Measurements from ENCODE around the gene DNAH5.

Gene DNAH5

DNA sequence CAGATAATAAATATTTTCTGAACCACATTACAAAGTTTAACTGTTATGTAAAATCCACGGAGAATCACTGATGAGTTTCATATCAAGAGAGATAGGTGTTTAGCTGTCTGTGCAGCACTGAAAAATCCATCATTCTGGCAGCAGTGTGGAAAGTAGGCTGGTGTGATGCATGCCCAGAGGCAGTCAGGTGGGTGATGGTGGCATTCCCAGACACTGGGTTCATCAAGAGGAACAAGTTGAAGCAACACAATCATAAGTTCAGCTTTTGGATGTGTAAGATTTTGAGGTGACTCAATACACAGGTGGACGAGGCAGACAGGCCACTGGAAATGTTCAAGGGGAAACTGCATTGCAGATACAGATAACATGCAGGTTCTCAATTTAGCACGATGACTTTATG, 11.9 kb downstream of the DNAH5 start:
- in situ Hi-C loops (cut with HindIII; ENCODE audit: low pct_unique_long_range_greater_than_20kb, low sequenced_read_pairs) = no loop called here
- no peak for DNase-seq (ENCODE audit: low read depth in 1 of 2, low spot score in 1 of 2)
- no peak for TF ChIP-seq JUND (IDR thresholded peaks at IDR 0.05; ENCODE audit: low read depth)

DNA sequence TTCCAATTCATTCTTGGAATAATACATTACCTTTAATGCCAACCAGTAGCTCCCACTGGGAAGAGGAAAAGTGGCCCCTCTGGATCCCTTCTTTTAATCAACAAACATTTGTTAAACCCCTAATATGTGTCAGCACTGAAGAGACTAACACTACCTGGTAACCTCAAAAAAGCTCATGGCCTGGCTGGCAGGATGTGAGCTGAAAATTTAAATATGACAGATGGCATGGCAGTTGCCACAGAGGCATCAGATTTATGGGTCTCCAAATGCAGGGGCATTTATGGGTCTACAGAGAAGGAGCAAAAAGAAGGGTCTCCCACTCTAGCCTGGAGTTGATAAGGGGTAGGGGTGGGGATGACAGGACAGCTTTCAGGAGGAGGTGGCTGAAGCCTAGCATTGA, 12.5 kb downstream of the DNAH5 start:
- in situ Hi-C loops (cut with HindIII; ENCODE audit: low pct_unique_long_range_greater_than_20kb, low sequenced_read_pairs) = no loop called here
- TF ChIP-seq JUND (IDR thresholded peaks at IDR 0.05; ENCODE audit: low read depth) = no peak
- no peak for DNase-seq (ENCODE audit: low read depth in 1 of 2, low spot score in 1 of 2)

DNA sequence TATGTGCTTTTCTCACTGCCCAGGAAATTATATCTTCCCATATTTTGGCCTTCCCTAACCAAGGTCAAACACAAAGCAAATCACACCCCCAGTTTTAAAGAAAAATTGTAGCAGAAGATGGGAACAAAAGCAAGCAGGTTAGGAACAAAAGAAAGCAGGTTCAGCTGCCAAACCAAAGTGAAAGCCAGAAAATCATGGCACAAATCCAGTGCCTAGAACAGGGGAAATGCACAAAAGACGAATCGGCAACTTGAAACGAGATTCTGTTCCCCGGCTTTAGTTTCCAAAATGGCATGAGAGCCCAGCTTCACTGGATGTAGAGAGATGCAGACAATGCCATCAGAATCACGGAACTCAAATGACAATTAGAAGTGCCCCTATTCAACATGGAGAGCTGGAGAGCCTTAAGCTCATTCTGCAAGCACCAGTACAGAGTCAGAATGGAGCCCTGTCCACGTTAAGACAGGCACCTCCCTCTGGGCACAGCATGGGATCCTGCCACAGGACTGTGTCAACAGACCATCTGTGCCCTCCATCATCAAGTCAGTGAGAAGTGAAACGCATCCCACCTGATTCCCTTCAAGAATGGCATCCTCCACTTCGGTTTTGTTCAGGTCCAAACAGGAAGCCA, 13.8 kb downstream of the DNAH5 start:
- TF ChIP-seq JUND (IDR thresholded peaks at IDR 0.05; ENCODE audit: low read depth) = no peak
- DNase-seq (ENCODE audit: low read depth in 1 of 2, low spot score in 1 of 2) = no peak
- in situ Hi-C loops (cut with HindIII; ENCODE audit: low pct_unique_long_range_greater_than_20kb, low sequenced_read_pairs) = no loop called here

DNA sequence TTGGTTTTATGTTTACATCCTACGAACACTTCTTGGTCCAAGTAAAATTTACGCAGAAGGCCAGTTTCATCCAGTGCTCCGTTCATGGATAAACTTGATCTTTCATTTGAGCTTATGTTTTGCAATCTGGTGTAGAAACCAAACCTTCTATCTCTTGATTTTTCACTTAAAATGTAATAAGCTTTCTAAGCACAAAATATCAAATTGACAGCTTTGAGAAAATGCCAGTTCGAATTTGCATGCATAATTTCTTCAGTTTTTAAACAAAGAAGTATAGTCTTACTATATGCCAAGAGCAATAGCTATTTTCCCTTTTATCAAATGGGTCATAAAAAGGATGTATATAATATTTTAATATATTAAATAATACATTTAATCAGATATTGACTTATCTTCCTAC, 17.8 kb downstream of the DNAH5 start:
- in situ Hi-C loops (cut with HindIII; ENCODE audit: low pct_unique_long_range_greater_than_20kb, low sequenced_read_pairs) = no loop called here
- no peak for DNase-seq (ENCODE audit: low read depth in 1 of 2, low spot score in 1 of 2)
- no peak for TF ChIP-seq JUND (IDR thresholded peaks at IDR 0.05; ENCODE audit: low read depth)

DNA sequence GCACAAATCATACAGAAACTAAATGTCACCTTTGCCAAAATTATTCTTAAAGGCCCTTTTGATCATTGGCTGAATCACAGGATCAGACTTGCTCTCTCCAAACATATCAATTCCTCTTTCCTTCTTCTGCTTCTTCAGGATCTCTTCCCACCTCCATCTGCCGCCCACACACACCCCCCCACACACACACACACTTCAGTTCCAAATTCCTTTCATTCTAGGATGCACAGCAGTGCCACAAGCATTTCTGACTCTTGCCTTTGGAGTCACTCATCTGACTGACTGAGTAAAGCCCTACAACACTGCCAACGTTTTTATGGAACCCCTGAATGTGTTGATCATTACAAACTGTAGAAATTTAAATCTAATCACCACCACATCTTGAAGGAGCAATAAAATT, 22.9 kb downstream of the DNAH5 start:
- no peak for DNase-seq (ENCODE audit: low read depth in 1 of 2, low spot score in 1 of 2)
- no peak for TF ChIP-seq JUND (IDR thresholded peaks at IDR 0.05; ENCODE audit: low read depth)
- in situ Hi-C loops (cut with HindIII; ENCODE audit: low pct_unique_long_range_greater_than_20kb, low sequenced_read_pairs) = no loop called here

DNA sequence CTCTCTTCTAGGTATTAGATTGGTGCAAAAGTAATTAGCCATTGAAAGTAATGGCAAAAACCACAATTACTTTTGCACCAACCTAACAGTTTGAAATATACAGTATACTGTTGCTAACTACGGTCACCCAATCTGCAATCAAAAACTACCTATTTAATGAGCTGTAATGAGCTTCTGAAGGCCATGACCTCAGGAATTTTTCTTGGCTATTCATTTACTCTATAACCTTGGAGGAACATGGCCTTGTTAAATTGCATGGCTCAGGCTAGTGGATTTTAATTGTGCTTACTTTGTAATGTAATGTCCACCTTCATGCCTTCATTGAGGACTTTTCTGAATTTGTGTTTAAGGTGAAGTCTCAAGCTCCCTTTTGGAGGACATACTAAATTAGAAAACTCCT, 24.7 kb downstream of the DNAH5 start:
- in situ Hi-C loops (cut with HindIII; ENCODE audit: low pct_unique_long_range_greater_than_20kb, low sequenced_read_pairs) = no loop called here
- no peak for TF ChIP-seq JUND (IDR thresholded peaks at IDR 0.05; ENCODE audit: low read depth)
- no peak for DNase-seq (ENCODE audit: low read depth in 1 of 2, low spot score in 1 of 2)

DNA sequence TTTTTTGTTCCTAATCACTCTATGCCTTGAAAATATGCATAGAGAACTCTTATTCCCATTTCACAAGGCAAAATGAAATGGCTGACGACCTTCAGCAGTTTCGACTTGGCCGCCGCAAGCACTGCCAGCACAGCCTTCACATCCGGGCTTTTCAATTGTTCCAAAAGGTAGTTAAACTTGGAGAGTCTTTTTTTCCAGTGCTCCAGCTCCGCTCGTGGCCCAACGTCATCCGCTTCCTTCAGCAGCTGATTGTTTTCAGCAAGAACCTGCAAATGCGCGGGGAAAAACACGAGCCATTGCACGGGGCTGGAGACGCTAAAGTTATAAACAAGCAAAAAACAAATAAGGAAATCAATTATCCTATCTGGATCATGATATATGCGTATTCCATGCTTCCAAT, 25.4 kb downstream of the DNAH5 start:
- in situ Hi-C loops (cut with HindIII; ENCODE audit: low pct_unique_long_range_greater_than_20kb, low sequenced_read_pairs) = no loop called here
- no peak for DNase-seq (ENCODE audit: low read depth in 1 of 2, low spot score in 1 of 2)

DNA sequence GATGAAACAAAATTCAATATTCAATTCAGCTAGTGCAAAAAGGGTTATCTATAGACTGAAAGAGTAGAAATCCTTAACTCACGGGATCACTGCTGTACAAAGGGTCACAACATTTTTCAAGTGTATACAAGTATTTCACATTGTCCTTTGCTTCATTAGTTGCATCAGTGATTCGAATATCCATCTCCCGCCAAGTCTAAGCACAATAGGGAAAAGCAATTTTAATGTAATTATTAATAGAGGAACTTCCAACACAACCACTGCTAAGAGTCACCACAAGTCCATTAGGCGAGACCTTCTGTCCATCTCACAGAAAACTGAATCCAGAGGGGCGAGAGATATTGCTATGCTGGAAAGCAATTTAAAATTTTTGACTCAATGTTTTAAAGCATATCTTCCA, 27.4 kb downstream of the DNAH5 start:
- no peak for DNase-seq (ENCODE audit: low read depth in 1 of 2, low spot score in 1 of 2)
- in situ Hi-C loops (cut with HindIII; ENCODE audit: low pct_unique_long_range_greater_than_20kb, low sequenced_read_pairs) = no loop called here

More for the DNA sequence above, 25.4 kb downstream of the DNAH5 start:
- TF ChIP-seq JUND (IDR thresholded peaks at IDR 0.05; ENCODE audit: low read depth) = no peak

DNA sequence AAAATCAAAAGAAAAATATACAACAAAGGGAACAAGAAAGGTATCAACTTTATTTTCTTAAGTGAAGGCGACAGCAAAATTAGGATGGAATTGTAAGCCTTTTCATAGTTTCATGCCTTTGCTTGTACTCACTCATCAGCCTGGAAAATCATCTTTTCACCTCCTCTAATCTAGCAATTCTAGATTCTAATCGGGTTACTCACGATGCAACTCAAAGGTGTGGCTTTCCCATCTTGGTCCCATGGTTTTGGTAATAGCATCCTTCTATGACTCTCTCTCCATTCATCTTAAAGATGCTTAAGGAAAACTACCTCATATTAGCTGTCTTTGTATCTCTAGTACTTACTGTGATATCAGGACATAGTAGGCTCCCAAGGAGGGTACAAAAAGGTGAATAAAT, 30.5 kb downstream of the DNAH5 start:
- no peak for TF ChIP-seq JUND (IDR thresholded peaks at IDR 0.05; ENCODE audit: low read depth)
- no peak for DNase-seq (ENCODE audit: low read depth in 1 of 2, low spot score in 1 of 2)
- in situ Hi-C loops (cut with HindIII; ENCODE audit: low pct_unique_long_range_greater_than_20kb, low sequenced_read_pairs) = no loop called here

More for the DNA sequence above, 27.4 kb downstream of the DNAH5 start:
- TF ChIP-seq JUND (IDR thresholded peaks at IDR 0.05; ENCODE audit: low read depth) = no peak

DNA sequence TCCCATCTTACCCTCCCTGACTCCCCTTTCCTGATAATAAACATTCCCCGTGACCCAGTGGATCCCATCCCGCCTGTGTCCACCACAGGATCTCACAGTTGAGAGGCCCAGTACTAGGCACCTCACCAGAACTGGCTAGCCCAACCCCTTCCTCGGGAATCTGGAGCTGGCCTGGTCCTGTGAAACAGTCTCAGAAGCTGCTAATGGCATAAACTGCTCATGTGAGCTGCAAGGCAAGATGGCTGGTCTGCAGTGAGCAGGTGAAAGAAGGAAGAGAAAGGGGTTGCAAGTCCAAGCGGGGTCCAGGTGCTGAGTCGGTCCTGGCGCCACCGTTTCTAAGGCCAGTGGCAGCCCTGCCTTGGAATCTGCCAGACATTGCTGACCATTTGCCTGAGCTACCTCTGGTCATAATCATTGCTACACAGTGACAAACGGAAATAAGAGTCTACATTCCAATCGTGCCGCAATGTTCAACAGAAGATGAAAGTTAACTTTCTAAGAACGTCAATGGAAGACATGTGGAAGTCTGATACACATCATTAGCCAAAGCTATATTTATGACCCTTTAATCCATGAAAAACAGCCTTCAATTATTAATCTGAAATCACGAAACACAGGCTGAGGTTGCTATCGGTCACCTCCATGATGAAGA, 33.7 kb downstream of the DNAH5 start:
- in situ Hi-C loops (cut with HindIII; ENCODE audit: low pct_unique_long_range_greater_than_20kb, low sequenced_read_pairs) = no loop called here
- DNase-seq (ENCODE audit: low read depth in 1 of 2, low spot score in 1 of 2) = no peak
- TF ChIP-seq JUND (IDR thresholded peaks at IDR 0.05; ENCODE audit: low read depth) = no peak

DNA sequence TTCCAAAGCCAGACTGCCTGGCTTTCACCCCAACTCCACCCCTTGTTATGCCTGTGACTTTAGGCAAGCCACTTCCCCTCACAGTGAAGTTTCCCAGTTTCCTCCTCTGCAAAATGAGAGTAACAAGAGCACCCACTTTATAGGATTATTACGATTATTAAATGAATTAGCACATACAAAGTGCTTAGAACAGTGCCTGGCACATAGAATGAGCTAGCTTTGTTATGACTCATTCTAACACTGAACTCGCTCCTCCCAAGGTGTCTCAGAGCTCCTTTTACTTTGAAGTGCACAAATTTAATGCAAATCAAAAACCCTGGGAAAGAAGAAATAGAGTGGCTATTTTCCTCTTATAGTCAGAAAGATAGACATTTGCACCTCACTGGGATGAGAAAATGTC, 34.3 kb downstream of the DNAH5 start:
- DNase-seq (ENCODE audit: low read depth in 1 of 2, low spot score in 1 of 2) = no peak
- TF ChIP-seq JUND (IDR thresholded peaks at IDR 0.05; ENCODE audit: low read depth) = no peak
- in situ Hi-C loops (cut with HindIII; ENCODE audit: low pct_unique_long_range_greater_than_20kb, low sequenced_read_pairs) = no loop called here

DNA sequence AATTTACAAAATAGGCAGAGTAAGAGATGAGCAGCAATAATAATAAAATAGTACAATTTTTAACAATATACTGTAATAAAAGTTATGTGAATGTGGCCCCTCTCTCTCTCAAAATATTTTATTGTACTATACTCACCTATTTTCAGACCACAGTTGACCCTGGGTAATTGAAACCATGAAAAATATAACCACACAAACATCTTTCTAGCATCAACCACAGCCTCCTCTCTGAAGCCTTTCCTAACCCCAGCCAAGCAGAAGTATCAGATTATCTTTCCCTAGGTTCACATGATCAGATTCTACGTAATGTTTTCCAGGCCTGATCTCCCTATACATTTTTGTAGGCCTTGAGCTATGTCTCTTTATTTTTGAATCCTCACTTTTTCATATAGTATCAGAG, 35.2 kb downstream of the DNAH5 start:
- in situ Hi-C loops (cut with HindIII; ENCODE audit: low pct_unique_long_range_greater_than_20kb, low sequenced_read_pairs) = no loop called here
- no peak for TF ChIP-seq JUND (IDR thresholded peaks at IDR 0.05; ENCODE audit: low read depth)
- no peak for DNase-seq (ENCODE audit: low read depth in 1 of 2, low spot score in 1 of 2)

DNA sequence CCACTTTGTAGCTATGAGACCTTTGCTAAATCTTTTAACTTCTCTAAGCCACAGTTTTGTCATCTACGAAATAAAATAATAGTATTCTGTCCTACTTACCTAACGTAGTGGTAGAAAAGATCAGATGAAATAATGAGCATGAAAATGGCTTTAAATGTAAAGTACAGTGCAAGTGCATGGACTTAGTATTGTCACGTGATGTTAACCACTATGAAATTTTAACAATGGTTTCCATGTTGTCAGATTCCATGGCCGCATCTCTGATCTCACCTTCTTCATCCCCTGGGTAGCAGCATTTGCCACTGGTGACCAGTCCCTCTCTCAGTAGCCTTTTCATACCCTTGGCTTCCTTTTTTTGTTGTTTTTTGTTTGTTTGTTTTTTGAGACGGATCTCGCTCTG, 45.9 kb downstream of the DNAH5 start:
- in situ Hi-C loops (cut with HindIII; ENCODE audit: low pct_unique_long_range_greater_than_20kb, low sequenced_read_pairs) = no loop called here
- no peak for TF ChIP-seq JUND (IDR thresholded peaks at IDR 0.05; ENCODE audit: low read depth)

DNA sequence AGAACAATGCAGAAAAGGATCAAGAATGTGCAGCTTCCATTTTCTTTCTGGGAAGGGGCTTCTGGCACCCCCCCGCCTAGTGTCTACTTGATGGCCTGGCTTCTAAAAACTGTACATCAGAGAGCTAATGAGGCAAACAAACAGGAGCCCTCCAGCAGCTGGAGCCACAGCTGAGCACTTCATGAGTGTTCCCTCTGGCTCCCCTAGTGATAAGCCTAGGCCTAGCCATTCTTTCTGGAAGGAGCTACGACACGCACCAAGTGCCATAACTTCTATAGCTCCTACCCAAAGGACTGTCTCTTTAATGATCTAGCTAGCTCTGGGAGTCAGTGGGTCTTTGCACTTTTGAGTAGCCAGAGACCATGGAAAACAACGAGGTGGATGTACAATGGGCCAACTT, 66.1 kb downstream of the DNAH5 start:
- no peak for DNase-seq (ENCODE audit: low read depth in 1 of 2, low spot score in 1 of 2)
- no peak for TF ChIP-seq JUND (IDR thresholded peaks at IDR 0.05; ENCODE audit: low read depth)
- in situ Hi-C loops (cut with HindIII; ENCODE audit: low pct_unique_long_range_greater_than_20kb, low sequenced_read_pairs) = no loop called here

More for the DNA sequence above, 45.9 kb downstream of the DNAH5 start:
- no peak for DNase-seq (ENCODE audit: low read depth in 1 of 2, low spot score in 1 of 2)
